Measurements from ENCODE around the gene MZB1.
A peak's percentile ranks its signal among the peaks of the same experiment; 100 is the strongest.
"Not testable (repeated sequence)": the region's sequence is repeated elsewhere in the genome, so short reads cannot be mapped to it uniquely, and the experiment has no call there.

MZB1 gene

DNA sequence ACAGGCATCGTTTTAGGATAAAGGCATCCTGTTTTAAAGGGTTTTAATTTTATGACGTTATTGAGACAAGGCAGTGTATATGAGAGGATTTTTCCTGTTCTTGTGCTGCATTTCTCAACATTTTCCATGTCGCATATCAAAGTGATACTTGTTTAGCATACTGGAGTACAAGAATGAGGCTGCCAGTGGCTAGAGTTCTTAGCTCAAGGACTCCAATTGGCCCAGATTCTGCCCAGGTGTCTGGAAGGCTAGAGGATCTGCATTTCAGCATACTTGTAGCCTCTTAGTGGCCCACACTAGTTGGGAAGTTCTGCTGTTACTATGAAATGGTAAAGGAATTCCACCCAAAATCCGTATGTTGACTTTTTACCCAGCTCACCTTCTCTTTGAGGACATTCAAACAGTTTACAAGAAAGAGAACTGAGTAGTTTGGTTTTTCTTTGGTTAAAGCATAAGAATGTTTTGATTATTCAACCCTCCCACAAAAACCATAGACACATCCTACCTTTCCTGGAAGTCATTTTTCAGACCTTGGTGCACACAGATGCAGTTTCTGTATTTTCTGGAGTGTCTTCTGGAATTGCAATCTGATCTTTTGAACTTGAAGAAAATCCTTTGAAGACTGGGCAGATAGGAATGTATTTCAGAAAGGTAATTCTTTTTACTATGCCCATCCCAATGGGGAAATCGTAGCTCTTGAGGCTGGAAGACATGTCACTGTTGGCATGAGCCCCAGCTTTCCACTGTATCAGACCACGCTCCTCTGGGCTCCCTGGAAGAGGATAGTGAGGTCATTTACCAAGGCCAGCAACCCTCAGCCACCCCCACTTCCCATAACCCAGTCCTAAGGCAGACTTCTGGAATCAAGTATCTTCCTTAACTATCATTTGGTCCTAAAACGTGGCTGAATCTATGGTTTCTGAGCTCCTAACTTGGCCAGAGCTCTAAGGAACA is 18.0 kb downstream of the MZB1 start:
- DNase-seq = no peak

DNA sequence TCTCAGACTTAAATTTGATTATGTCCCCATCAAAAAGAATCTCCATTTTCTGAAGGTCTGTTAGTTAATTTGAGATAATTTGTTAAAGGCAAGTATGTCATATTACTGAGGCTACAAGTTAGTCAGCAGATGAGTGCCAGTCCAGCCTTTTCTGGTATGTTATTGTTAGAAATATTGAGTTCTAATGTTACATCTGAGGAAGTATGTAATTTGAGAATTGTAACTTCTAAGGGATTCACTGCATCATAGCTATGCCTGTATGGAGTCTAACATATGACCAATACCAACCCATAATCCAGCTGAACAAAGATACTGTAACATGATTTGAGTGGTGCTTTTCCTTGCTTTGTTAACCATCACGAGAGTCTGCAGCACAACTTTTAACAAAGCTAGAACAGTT is 20.5 kb downstream of the MZB1 start:
- no peak for DNase-seq

DNA sequence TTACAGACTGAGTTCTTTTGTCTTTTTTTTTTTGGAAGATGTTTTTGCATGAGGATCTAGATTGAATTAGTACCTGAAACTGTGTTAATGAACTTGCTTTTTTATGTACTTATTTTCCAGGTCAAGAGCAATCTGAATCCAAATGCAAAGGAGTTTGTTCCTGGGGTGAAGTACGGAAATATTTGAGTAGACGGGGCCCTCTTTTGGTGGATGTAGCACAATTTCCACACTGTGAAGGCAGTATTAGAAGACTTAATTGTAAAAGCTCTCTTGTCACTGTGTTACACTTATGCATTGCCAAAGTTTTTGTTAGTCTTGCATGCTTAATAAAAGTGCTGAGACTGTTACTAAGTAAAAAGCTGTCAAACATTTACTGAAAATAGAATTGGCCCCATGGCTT is 21.1 kb downstream of the MZB1 start:
- DNase-seq = no peak

DNA sequence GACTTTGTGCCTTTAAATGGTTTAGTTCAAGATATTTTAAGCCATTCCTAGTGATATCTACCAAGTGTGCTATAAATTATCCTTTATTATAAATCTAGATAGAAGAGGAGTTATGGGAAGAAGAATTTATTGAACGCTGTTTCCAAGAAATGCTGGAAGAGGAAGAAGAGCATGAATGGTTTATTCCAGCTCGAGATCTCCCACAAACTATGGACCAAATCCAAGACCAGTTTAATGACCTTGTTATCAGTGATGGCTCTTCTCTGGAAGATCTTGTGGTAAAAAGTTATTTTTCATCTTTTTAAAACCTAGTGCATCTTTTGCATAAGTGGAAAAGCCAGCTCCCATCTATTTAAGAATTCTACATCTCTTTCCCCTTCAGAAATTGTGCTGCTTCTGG is 25.2 kb downstream of the MZB1 start:
- no peak for DNase-seq

DNA sequence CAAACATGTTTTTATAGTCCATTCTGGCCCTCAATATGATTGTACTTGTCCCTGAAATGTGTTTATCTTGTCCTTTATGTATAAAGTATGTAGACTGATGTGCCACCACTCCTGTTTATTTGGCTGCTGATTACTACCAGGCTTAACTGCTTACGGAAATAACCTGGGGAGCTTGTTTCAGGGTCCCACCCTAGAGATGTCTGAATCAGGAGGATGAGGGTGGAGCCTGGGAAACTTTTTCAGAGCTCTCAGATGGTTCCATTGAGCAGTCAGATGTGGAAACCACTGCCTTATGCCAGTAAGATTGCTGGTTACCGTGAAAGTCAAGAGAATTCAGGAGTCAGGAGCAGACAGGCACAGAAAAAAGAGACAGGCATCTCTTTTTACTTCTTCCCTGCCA is 25.8 kb downstream of the MZB1 start:
- no peak for DNase-seq

DNA sequence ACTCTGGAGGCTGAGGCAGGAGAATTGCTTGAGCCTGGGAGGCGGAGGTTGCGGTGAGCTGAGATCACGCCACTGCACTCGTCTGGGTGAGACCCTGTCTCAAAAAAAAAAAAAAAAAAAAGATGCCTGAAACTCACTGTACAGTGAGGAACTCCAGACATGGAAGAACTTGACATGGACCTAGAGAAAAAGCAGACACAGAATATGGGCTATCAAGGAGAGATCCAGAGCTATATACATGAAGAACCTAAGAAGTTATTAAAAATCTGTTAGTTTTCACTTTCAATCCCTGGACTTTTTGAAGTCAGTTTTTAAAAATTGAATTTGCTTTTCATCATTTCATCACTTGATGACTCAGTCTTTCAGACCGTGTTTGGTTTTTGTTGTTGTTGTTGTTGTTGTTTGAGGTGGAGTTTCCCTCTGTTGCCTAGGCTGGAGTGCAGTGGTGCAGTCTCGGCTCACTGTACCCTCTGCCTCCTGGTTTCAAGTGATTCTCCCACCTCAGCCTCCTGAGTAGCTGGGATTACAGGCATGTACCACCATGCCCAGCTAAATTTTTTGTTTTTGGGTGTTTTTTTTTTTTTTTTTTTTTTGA is 27.8 kb downstream of the MZB1 start:
- no peak for DNase-seq

DNA sequence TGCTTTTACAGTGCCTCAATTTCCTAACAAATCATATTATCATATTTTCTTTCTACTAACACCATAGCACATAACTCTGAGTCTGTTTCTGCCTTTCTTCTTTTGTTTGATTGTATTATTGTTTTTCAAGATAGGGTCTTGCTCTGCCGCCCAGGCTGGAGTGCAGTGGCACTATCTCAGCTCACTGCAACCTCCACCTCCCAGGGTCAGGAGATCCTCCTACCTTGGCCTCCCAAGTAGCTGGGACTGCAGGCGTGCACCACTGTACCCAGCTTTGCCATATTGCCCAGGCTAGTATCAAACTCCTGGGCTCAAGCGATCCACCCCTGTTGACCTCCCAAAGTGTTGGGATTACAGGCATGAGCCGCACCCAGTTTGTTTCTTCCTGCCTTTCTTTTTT is 29.3 kb downstream of the MZB1 start:
- no peak for DNase-seq

DNA sequence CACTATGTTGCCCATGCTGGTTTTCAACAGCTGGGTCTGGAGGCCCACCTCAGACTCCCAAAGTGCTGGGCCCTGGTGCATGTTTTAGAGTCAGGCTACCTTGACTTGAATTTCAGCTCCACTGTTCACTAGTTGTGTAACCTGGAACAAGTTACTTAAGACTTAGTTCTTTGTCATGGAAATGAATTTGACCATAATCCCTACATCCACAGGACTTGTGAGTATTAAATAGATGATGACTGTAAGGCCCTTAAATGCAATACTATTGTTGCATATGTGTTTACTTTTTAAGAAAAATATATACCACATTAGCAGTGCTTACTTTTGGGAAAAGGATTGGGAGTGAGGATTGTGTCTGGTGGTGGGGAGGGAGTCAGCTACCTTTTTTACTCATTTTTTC is 31.6 kb downstream of the MZB1 start:
- DNase-seq = no peak

DNA sequence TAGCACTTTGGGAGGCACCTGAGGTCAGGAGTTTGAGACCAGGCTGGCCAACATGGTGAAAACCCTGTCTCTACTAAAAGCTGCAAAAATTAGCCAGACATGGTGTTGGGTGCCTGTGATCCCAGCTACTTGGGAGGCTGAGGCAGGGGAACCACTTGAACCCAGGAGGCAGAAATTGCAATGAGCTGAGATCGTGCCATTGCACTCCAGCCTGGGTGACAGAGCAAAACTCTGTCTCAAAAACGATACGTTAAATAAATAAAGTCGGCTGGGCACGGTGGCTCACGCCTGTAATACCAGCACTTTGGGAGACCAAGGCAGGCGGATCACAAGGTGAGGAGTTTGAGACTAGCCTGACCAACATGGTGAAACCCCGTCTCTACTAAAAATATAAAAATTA is 33.8 kb downstream of the MZB1 start:
- not testable (repeated sequence) for DNase-seq

DNA sequence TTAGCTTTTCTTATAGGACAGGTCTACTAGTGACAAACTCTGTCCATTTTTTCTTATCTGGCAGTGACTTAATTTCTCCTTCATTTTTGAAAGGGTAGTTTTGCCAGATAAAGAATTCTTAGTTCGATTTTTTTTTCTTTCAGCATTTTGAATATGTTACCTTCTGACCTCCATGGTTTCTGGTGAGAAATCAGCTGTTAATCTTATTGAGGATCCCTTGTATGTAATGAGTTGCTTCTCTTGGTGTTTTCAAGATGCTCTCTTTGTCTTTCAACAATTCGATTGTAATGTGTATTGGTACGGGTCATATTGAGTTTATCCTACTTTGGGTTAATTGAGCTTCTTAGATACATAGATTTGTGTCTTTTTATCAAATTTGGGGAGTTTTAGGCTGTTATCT is 35.5 kb downstream of the MZB1 start:
- DNase-seq = no peak

DNA sequence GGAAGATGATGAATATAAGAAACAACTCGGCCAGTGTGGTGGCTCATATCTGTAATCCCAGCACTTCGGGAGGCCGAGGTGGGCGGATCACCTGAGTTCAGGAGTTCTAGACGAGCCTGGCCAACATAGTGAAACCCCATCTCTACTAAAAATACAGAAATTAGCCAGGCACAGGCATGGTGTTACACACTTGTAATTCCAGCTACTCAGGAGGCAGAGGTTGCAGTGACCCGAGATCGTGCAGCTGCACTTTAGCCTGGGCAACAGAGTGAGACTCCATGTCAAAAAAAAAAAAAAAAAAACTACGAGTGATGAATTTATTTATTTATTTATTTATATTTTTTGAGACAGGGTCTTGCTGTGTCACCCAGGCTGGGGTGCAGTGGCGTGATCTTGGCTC is 41.9 kb downstream of the MZB1 start:
- DNase-seq = not testable (repeated sequence)

DNA sequence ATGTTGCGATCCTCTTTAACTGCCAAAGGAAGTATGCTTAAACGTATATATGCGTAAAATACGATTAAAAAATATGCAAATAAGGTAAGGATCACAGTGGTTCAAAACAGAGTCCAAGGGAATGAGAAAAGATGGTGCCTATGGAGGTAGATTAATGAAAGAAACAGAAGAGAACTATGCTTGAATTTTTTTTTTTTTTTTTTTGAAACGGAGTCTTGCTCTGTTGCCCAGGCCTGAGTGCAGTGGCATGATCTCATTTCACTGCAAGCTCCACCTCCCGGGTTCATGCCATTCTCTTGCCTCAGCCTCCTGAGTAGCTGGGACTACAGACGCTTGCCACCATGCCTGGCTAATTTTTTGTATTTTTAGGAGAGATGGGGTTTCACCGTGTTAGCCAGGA is 44.3 kb downstream of the MZB1 start:
- DNase-seq = not testable (repeated sequence)

DNA sequence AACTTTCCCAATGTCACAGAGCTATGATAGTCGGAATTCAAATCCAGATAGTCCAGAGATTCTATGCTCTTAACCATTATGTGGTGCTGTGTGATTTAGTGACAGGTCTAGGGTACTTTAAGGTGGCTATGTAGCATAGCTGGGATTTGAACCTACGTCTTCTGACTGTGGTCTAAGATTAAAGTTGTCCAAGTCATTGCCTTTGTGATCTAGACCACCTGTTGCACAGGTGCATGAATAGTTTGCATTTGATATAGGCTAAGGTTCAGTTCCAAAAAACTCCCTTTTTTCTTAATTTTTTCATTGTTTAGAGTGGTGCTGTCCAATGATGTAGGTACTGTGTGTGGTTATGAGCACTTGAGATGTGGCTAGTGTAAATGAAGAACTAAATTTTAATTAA is 45.5 kb downstream of the MZB1 start:
- DNase-seq = no peak

DNA sequence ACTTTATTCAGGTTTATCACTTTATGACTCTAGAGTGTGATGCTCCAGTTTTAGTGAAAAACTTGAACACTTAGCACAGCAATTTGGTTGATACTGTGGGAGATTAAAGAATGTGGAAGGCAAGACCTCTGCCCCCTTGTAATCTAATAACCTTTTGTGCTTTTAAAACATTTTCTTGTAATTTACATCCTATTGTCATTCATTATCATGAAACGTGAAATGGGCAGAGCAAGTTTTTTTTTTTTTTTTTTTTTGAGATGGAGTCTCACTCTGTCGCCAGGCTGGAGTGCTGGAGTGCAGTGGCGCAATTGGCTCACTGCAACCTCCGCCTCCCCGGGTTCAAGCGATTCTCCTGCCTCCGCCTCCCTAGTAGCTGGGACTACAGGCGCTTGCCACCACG is 46.2 kb downstream of the MZB1 start:
- no peak for DNase-seq

DNA sequence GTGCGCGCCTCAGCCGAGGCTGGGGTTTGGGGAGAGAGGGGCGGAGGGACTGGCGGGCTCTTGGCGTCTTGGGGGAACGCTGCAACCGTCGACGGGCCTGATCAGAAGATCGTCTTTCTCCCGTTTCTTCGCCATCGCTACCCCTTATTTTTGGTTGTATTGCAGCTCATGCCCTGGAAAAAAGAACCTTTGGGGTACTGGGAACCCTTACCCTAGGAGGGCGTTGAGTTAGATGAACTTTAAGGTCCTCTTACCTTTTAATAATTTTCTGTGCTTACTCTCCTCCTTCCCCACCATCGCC is 47.3 kb downstream of the MZB1 start:
- DNase-seq = no peak

DNA sequence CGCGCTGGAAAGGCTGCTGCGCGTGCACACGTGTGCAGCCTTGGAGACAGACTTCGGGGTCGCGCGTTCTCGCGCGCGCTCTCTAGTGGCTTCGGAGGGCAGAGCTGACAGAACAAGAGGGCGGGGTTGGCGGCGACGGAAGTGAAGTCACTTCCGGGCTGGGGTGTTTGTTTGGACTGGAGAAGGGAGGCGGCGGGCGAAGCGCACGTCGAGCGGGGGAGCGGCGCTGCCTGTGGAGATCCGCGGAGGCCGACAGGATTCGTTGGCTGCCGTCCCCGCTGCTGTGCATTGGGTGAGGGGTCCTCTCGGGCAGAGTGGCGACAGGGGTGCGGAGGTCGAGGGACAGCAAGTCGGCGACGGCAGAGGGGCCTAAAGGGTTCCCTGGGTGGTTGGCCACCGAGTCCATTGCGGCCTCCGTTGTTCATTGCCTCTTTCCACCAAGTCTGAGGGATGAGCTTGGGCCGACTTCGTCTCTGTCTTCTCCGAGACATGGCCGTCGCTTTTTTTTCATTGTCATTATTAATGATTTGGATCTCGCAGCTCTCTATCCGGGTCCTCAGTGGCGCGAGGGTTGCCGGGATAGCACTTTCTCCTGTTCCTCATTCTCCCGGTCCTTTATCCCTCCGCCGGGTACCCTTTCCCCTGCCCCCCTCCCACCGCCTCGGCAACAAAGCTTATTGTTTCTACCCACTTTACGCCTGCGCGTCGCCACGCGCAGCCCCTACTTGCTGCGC is 47.9 kb downstream of the MZB1 start, which contains the start of gene PAIP2:
Gene PAIP2 (plus strand): TSS at position 166 of the 734 bp plus-strand sequence. CDS start 21,931 bp downstream, outside the sequence.
- peak; percentile 97 for DNase-seq

DNA sequence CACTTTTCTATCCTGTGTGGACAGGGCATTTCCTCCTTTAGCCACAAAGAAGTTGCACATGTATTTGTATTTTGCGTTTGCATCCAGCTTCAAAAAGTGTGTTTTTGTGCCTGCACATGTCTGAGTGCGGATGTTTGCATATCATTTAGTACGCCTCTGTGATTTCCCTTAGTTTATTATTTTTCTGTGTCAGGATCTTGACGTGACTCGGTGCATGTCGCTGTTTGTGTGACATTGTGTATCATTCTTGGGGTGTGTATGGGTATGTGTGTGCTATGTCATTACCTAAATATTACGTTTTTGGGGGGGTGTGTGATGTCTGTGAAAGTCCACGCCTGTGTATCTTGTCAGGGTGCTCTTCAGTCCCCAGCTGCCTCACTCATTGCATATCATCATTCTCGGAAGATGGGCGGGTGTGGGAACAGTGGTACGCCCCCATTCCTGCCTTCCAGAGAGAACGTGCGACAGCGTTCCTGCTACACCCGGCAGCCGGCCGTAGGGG is 48.5 kb downstream of the MZB1 start:
- no peak for DNase-seq

DNA sequence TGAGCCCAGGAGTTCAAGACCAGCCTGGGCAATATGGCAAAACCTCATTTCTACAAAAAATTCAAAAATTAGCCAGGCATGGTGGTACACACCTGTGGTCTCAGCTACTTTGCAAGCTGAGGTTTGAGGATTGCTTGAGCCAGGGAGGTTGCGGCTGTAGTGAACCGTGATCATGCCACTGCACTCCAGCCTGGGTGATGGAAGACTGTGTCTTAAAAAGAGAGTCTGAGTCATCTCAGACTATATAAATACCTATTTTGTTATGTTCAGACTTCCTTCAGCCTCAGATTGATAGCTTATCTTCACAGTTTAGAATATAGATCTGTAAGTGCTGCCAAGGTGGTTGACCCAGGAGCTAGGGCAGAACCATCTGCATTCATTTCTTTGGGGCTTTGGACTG is 49.7 kb downstream of the MZB1 start:
- no peak for DNase-seq
